GM18870 (cell line): Measurements from ENCODE around the gene HOXC6.
"Not testable (repeated sequence)": the region's sequence is repeated elsewhere in the genome, so short reads cannot be mapped to it uniquely, and the experiment has no call there.

Experiments used
- ATAC-seq: cut with Tn5 transposase; IDR thresholded peaks from one replicate; pipeline ENCODE4 v1.9.1; 2021; ENCODE audit warnings: moderate library complexity; ENCODE audit not compliant: unreplicated experiment

Gene HOXC6

DNA sequence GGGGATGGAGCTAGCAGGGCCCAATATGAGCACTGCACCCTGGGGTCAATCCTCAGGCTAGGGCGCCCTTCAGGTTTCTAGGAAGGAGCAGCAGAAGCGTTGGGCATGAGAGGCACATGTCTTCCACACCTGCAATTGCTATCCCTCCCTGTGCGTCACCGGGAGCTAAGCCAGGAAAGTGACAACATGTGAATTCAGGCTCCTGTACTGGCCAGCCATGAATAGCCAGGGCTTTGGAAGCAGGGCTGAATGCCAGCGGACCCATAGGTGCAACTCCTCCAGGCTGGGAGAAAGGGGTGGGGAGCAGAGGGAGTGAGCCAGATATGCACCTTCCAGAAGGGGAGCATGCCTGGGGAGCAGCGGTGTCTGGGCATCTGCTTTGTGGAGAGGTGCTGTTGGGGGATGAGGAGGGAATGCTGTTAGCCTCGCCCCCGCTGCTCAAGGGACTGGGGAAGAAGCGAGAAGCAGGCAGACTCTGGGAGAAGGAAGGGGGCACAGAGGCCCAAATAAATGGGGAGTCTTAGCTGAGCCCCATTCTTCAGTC is 10.7 kb downstream of the HOXC6 start:
- ATAC-seq, result no peak

DNA sequence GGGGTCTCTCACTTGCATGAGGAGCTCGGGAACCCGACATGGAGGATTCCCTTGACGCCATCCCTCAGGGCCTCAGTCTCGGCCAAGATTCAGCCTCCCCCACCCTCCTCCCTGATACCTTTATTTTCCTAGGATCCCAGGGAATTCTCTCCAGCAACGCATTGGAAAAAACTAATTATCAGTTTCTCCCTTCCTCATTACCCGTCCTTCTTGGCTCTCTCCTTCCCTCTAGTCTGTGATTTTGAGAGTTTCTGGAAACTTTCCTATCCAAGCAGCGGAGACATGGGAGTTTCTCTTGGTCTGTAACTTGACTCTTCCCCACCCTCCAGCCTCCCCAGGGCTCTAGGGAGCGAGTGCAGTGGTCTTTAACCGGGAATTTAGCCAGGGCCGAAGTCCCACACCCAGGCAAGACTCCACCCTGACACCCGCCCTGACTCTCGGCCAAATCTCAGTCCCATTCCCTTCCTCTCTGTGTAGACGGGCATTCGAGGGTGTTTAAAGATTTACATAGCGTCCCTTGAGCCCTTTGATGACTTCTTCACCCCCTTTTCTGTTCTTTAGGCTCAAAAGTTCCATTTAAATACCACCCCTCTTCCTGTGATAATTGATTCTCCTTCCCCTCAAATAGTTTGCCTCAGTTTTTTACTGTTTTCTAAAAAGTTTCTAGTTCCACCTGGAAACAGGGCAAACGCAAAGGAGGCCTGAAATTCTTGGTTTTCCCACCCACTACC is 11.3 kb downstream of the HOXC6 start:
- no peak for ATAC-seq

DNA sequence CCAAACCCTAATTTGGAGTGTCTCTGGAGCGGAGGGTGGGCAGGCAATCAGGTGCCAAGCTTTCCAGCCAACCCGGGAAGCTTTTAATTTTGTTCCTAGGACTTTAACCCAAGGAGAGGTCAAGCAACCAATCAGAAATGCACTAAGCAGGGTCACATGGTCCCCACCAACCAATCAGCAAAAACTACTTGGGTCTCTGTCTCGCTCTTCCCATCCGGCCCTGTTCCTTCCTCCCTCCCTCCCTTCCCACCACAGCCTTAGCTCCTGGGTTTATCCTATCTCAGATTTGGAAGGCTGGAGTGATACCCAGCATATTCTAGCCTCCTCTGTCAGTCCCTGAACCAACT is 11.9 kb downstream of the HOXC6 start:
- no peak for ATAC-seq

DNA sequence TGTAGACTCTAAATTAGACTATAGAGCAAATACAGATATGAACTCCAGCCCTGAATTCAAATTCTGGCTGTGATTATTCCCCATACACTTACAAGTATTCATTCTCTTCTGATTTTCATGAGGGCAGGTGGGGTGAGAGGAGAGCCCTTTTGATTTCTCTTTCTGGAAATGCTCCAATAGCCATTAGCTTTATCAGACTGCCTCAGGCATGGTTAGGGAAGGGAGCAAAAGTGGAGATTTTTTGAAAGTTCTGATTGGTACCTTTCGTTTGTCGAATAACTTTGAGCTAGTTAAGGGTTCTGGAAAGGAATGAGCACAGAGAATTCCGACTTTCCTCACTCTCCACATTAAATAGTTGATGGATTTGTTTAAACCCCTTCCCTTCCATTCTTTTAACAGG is 12.4 kb downstream of the HOXC6 start:
- no peak for ATAC-seq

DNA sequence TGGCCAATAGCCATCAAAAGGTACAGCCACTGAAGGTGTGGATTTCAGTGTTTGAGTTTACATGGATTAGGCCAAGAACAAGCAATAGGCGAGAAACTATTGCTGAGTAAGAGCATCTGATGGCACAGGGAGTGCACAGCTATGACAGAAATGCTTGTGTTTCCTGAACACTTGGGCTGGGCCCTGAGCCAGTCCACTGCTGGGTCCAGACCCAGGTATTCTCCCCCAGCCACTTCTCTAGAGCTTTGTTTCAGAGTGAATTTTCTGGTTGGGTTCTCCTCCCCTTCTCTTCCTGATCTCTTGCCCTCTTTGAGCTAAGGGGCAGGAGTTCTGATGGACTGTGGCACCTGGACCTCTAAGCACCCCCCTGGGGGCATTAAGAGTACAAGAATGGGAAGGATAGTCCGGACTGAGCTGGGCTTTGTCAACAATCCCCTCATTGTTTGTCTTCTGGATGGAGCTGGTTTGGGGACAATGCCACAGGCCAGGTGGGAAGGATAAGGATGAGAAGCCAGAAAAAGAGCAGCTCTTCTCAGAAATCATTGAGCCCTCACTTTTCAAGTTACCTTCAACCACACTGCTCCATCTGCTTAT is 13.0 kb downstream of the HOXC6 start:
- no peak for ATAC-seq

DNA sequence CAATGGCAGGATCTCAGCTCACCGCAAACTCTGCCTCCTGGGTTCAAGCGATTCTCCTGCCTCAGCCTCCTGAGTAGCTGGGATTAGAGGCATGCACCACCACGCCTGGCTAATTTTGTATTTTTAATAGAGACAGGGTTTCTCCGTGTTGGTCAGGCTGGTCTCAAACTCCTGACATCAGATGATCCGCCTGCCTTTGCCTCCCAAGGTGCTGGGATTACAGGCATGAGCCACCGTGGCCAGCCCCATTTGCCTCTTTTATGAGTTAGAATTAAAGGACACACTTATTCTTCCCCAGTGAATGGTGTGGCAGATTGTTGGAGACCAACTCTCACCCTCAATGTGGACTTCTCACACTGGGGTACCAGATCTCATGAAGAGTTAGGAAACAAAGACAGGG is 13.8 kb downstream of the HOXC6 start:
- ATAC-seq, result not testable (repeated sequence)

DNA sequence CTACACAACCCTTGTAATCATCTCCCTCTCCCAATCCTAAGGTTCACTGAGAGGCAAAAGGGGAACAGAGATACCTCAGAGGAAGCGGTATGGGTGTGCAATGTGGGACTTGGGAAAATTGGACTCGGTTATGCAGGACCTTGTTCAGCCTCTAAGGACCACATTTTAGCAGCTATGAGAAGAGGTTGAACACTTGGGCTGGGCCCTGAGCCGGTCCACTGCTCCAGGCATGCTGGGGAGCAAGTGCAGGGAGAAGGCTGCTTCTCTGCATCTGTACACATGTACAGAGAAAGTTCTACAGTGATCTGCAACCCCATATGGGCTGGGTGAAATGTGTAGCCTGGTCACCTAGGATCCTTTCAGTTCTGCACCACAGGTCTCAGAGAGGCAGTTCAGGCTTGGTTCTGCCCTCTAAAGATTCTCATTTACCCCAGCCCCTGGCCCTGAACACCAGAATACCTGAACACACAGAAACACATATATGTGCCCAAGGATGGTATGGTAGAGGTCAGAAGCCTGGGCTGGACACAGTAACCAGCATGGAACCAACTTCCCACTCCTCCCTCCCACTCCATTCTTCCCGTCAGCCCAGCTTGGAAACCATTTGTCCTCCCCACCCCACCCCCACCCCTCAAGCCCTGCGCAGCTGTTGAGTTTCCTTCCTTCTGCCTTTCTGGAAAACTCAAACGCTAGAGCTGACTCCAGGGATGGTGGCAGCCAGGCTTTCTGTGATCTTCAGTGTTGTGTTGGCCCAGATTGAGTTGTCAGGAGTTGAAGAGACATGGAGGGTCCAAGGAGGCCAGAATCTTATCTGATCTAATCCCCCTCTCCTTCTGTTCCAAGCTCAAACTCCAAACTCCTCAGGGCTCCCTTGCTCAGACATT is 15.0 kb downstream of the HOXC6 start:
- no peak for ATAC-seq

DNA sequence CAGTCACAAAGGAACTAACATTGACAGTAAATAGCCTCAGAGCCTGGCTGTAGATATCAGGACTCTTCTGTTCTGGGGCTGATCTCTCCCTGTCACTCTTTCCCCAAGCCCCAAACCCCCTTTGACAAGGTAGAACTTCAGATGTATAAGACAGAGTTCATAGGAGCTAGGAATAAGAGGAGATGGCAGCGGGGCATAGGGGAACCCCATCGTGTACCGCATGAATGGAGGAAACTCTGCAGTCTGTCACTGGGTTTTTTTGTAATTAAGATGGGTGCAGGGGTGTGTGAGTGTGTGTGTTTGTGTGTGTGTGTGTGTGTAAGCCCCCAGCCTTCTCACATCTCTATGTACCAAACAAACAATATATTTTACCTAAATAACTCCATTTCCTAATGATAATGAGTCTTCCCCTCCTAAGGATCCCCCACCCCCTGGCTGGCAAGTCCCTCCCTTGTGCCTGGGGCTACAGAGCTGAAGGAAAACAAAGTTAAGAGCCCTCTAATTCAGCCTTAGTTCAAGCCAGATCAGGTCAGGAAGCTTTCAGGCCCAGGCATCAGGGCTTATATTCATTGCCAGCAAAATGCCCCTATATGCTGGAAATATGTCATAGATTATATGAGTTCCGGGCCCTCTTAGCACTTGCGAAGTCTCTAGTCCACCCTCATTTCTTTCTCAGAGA is 16.3 kb downstream of the HOXC6 start:
- no peak for ATAC-seq

DNA sequence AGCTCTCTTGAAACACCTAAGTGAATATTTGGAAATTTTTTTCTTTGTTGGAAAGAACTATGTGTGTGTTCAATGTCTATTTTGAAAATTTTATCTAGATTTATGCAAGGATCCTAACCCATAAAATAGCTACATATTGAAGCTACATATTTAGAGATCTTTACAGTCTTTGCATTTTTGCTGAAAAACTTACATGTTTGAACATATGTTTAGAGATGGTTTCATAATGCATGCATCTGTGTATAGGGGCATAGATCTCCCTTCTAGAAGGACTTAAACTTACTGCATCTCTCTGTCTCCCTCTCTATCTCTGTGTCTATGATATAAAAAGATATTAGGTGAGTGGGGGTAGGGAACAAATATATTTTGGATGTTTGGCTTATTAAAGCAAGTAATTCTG is 17.2 kb downstream of the HOXC6 start:
- no peak for ATAC-seq

DNA sequence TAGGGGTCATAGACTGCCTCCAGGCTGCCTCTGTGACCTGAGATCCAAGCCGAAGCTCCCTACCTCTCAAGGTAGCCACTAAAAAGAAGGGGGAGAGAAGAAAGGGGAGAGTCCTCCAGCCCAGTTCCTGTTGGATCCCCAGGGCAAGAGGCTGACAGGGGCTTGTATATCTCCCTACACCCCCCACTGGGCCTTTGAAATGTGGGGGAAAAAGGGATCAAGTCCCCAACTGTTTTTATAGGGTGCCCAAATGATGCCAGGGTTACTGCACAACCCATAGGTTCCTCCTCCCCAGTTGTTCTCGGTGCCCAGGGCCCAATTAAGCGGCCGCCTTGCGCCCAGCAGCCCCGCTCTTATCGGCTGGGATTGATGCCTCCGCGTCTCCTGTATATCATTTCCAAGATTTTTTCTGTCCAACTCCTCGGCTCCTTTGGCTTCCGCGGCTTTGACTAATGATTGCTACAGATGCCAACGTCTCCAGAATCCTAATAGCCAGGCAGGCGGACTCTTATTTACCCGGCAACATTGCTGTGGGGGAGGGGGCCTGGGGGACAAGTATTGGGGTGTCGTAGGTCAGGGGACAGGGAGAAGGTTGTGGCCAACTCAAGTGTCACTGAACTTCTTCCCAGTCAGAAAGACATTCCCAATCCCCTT is 17.8 kb downstream of the HOXC6 start:
- no peak for ATAC-seq

DNA sequence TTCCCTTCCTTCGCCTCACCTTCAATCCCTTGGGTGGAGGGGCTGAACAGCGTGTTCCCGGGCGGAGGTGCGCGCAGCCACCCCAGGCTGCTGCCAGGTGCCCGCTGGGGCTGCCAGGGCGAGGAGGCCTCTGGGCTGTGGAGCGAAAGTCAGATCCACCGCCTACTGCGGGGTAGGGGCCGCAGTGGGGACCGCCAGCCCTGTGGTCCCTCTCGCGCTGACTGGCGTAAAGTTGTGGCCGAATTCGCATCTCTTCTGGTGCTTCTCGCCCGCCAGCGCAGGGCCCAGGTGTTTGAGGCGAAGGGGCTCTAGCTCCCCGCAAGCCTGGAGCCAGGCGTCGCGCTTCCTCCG is 18.5 kb downstream of the HOXC6 start:
- ATAC-seq, result no peak

DNA sequence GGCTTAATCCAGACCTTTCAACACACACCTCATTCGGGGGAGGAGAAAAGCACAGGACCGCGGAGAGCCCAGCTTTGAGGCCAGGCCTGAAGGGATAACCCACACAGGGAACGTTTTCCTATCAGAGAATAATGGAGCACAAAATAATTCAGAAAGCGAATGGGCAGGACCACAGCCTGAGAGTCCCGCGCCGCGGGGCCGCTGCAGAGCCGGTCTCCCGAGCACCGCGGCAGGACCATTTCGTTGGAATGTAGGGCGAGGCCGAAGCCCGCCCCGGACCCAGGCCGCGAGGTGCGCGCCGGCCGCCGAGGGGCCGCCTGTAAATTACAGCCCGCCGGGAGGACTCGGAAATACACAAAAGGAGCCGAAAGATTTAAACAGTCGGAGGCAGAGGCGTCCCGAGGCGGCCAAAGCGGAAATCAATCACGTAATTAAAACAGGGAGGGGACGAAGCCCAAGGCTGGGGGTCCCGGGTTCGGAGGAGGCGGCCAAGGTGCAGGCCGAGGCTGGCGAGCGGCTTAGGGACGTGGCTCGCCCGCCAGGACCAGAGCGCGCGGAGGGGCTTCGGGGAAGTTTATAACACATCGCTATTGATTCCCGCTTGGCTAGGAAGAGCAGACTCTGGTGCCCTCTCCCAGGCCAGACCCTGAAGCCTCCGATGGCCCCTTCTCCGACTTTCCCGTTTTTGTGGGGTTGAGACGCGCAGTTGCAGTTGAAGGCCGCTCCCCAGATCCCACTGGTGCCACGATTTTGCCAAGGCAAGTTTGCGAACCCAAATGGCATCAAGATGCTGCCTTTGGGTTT is 19.1 kb downstream of the HOXC6 start:
- no peak for ATAC-seq

DNA sequence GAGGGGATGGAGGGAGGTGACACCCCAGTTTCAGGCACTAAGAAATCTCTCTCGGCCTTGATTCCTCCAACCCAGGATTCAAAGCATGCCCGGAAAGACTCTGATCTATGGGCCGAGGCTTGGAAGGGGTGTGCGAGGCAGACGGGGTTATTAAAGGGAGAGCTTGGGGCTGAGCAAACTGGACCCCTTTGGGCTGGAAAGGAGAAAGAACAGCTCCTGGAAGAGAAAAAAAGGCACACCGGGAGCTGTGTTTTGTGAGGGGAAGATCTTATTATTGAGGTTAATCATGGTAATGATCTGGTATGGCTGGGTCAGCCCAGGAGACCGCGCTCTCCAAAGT is 19.7 kb downstream of the HOXC6 start:
- ATAC-seq, result no peak

DNA sequence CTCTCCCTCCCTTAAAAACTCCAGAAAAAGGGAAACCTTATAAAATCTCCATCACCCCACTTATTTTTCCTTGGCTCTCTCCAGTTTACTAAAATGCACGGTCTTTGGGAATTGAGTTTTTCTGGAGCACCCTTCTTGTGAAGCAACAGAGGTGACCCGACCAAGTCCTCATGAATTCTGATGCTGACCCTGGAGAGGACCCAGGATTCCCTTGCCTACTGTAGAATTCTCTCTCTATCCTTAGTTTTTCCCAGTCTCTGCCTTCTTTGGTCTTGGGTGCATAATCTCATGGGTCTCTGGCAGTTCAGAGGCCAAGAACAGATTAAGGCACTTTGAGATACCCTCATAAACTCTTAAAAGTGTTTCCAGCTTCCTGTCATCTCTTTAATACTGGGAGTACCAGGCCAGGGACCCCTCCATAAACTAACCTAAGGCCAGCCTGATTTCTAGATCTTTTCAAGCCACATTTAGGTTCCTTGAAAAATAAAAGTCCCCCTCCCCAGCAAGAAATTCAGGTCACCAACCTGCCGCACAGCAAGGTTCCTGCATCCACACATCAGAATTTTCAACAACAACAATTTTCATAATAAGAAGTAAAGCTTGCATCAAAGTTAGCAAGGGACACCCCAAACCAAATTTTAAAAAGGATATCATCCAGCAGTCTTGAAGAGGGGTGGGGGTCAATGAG is 20.3 kb downstream of the HOXC6 start:
- no peak for ATAC-seq

DNA sequence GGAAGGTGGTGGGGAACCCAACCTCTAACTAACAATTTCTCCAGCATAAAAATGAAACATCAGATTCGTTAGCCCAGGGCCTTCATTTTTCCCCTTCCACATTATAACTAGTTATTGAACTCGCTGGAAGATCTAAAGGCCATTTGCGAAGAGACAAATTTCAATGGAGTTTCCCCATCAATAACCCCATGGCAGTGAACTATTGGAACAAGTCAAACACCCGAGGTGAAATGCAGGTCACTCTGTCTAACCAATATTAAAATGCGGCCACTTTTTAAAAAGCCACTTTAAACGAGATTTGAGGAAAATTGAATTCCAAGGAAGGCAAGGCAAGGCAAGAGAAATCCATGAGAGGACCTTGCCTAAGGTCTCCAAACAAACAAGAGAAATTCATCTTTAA is 20.9 kb downstream of the HOXC6 start:
- no peak for ATAC-seq

DNA sequence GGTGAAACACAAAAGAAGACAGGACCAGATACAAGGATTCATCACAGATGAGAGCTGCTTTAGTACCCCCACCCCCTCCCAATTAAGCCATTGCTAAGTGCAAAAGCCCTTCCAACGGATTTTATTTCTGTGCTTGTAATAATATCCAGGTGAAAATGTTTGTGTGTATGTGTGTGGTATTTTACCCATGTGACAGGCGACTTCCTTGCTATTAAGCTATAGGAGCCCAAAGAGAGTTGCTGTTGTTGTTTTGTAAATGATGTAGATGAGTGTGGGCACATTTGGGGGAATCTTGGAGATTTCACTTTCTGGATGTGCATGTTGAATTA is 22.2 kb downstream of the HOXC6 start:
- no peak for ATAC-seq

DNA sequence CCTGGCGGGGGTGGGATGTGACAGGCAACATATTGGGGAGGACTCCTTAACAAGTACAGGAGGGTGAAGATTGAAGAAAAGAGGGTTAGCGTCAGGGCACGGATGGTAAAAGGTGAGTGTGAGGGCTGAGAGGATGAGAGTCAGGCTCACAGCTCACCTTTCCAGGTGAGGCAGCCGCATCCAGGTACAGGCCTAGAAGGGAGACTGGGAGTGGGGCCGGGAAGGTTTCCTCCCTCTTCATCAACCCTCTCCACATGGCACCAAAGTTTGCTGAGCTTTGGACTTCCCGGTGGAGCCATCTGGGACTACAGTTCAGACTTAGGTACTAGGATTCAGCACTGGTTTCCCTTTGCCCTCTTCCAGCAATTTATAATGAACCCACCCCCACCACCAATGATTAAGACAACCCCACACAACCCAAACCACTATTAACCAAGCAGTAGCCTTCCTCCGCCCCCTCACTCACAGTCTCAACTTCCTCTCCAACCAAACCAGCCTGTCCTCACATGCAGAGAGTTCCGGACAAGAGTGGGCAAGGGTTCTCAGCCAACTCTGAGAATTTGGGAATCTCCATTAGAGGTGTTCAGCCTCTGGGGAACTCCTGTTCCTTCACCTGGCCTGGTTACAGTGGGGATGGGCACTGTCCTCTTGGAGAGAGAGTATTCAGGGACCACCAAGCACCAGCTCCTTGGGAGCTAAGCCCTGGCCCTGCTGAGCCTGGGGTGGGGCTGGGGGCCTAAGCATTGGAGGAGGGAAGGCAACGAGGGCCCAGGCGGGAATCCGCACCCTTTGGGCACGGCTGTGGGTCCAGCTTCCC is 23.0 kb downstream of the HOXC6 start:
- ATAC-seq, result no peak

DNA sequence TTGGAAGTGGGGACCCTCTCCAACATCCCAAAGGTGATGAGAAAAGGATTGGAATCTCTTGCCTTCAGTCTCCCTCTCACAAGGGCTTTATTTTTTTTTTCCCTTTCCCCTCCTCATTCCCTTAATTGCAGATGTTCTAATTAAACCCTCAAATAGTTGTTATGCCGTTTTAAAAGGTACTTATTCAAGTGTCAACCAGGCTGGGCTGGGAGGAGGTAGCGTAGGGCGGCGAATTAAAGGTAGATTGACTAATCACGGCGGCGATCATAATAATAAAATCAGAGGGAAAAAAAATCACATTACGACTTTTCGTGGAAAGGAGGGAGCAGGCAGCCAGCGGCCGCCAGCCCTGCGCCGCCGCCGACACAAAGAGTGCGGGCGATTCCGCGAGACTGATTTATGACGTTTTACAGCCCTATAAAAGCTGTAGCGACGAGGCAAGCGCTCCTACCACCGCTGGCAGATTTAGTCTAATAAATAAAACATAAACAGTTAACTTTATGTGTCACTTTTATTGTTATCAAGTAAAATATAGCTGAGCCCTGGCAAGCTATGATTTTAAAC is 23.7 kb downstream of the HOXC6 start:
- no peak for ATAC-seq
